Spleen (tissue), 11 donors: Measurements from ENCODE around the gene IPO4. TPM values are rescaled to one million over a fixed set of nuclear protein-coding genes. Genes with fewer than 3 reads are reported as not detected.
A peak's percentile ranks its signal among the peaks of the same experiment; 100 is the strongest.

Experiments used
- DNase-seq: peaks from one replicate; pipeline ENCODE4 v3.0.0-alpha.2; 2020
- H3K27ac ChIP-seq, 8 donors: fragments of 200-600 bp; sonication (generic) in 7 of 8; 1 replicate in 4 of 8; 2 replicates in 4 of 8; pipeline versions ENCODE4 v1.5.0 to v1.8.0; 2016 to 2021; ENCODE audit warnings: inconsistent platforms in 4 of 8, mild to moderate bottlenecking in 4 of 8, moderate library complexity in 1 of 8
- H3K27me3 ChIP-seq, 7 donors: fragments of 200-600 bp; sonication (generic) in 6 of 7; replicated peaks in 1 of 7; 1 replicate in 4 of 7; 2 replicates in 3 of 7; pipeline versions ENCODE4 v1.5.0 to v1.8.0; 2016 to 2021; ENCODE audit warnings: inconsistent platforms in 3 of 7, mild to moderate bottlenecking in 1 of 7
- H3K36me3 ChIP-seq, 6 donors: fragments of 200-600 bp; sonication (generic) in 5 of 6; 1 replicate in 4 of 6; 2 replicates in 2 of 6; pipeline versions ENCODE4 v1.5.0 to v1.8.0; 2016 to 2021; ENCODE audit warnings: inconsistent platforms in 2 of 6
- H3K4me1 ChIP-seq, 6 donors: fragments of 200-600 bp; sonication (generic) in 5 of 6; 1 replicate in 3 of 6; 2 replicates in 3 of 6; pipeline versions ENCODE4 v1.5.0 to v1.8.0; 2016 to 2021; ENCODE audit warnings: inconsistent platforms in 3 of 6
- H3K4me3 ChIP-seq, 8 donors: fragments of 200-600 bp; sonication (generic) in 7 of 8; 1 replicate in 4 of 8; 2 replicates in 4 of 8; pipeline versions ENCODE4 v1.5.0 to v1.8.0; 2016 to 2021; ENCODE audit warnings: inconsistent platforms in 4 of 8, mild to moderate bottlenecking in 4 of 8, moderate library complexity in 2 of 8
- H3K9me3 ChIP-seq, 8 donors: fragments of 200-600 bp; sonication (generic) in 7 of 8; 1 replicate in 4 of 8; 2 replicates in 4 of 8; pipeline versions ENCODE4 v1.5.0 to v1.8.0; 2016 to 2021; ENCODE audit warnings: inconsistent platforms in 4 of 8
- CTCF ChIP-seq, 11 experiments: fragments of 200-600 bp in 7 of 11; fragments of 450-650 bp in 4 of 11; sonication (generic) in 4 of 11; IDR thresholded peaks in 8 of 11; conservative IDR thresholded peaks in 3 of 11; 1 replicate in 7 of 11; 2 replicates in 4 of 11; pipeline versions ENCODE4 v1.4.0 to v1.8.0; 2016 to 2021; ENCODE audit warnings: antibody characterized with exemption in 11 of 11, inconsistent platforms in 4 of 11, mild to moderate bottlenecking in 1 of 11
- POLR2A ChIP-seq, 3 donors: fragments of 450-650 bp; IDR thresholded peaks; one replicate each; pipeline ENCODE4 v1.5.1; 2017; ENCODE audit warnings: antibody characterized with exemption in 3 of 3, mild to moderate bottlenecking in 1 of 3
- POLR2AphosphoS5 ChIP-seq, 3 donors: sonication (generic); formaldehyde crosslinking; IDR thresholded peaks; one replicate each; pipeline ENCODE4 v1.5.1; 2017; ENCODE audit warnings: antibody characterized with exemption in 3 of 3
- WGBS, 5 donors: extraction: QIAGEN DNeasy Blood & Tissue Kit in 3 of 5; methylation state at CpG; one replicate each; pipeline versions ENCODE4 v1.1.5 to v1.1.7; 2013 to 2018; 5-methylcytosine and 5-hydroxymethylcytosine counted together
- intact Hi-C: fragments of 100-400 bp; cut with DNase I; formaldehyde crosslinking; loops from one replicate; pipeline ENCODE4 v1.15.0; 2023; ENCODE audit warnings: low total_unique reads
- polyA plus RNA-seq, 3 donors: library from polyadenylated mRNA; stranded (reverse); fragments of 200-250 nt; gene quantifications; one replicate each; pipeline ENCODE4 v1.2.1, GENCODE V29; 2013
- total RNA-seq, 7 donors: library from RNA; depleted of rRNA in 3 of 7; stranded (reverse); fragments of >200 nt in 3 of 7; fragmentation: NEBNext Ultra II Directional in 4 of 7; extraction: Animal tissue kit (Norgen Biotek cat#: 25700) in 4 of 7; gene quantifications; one replicate each; pipeline versions ENCODE4 v1.1.0 to v1.2.1, GENCODE V29; 2016 to 2021
- donor health status: healthy with polysubstance abuse.
- donor health status: DM: no; HTN: no; CAD: no; lungs with moderate emphysema.
- donor health status: DM: no; HTN: no; CAD: no.
- donor health status: Bipolar disorder and iron deficiency.
- donor health status: healthy.
- donor health status: DM: no; HTN: no; CAD: no.
- donor health status: DM: yes; HTN: yes; CAD: no.

The IPO4 gene
- total and polyA plus RNA-seq, 10 donors, result 10.0 to 49.7 (median 21.5) TPM

GRCh38 chr14:24177041-24177825 lies 11.4 kb downstream of the IPO4 start:
- TF ChIP-seq POLR2AphosphoS5 (IDR thresholded peaks at IDR 0.05) (no peak), POLR2A (IDR thresholded peaks at IDR 0.05) (no peak), CTCF (IDR thresholded peaks at IDR 0.05 in 8 of 11, conservative IDR thresholded peaks at IDR 0.05 in 3 of 11) (no peak)
- no peak overlapping the region for H3K4me3 ChIP-seq
- no peak overlapping the region for H3K27ac ChIP-seq
- H3K4me1 ChIP-seq, result peaks cover 2 to 11% (median 6%) of the 10 kb centered on the region in 6 donors
- H3K36me3 ChIP-seq, result peaks cover 2 to 100% (median 74%) of the 10 kb centered on the region in 6 donors
- WGBS, 5 donors, result 93 to 96% (median 93%) methylated on average over 10 to 12 of the region's 12 CpGs
- intact Hi-C loops, result no loop called here
- DNase-seq, result no peak
- H3K9me3 ChIP-seq, result no peaks in the 10 kb centered on the region
- no peaks in the 10 kb centered on the region for H3K27me3 ChIP-seq

GRCh38 chr14:24176599-24176998 lies 12.0 kb downstream of the IPO4 start:
- DNase-seq, result no peak
- Histone ChIP-seq H3K27ac (no peak overlapping the region), H3K4me3 (no peak overlapping the region), H3K27me3 (no peaks in the 10 kb centered on the region), H3K9me3 (no peaks in the 10 kb centered on the region), H3K36me3 (peaks cover 2 to 95% (median 67%) of the 10 kb centered on the region in 6 donors), H3K4me1 (peaks cover 6 to 17% (median 12%) of the 10 kb centered on the region in 6 donors)
- intact Hi-C loops, result no loop called here
- 89 to 97% (median 94%) methylated on average over 5 of the region's 5 CpGs for WGBS, 5 donors
- TF ChIP-seq POLR2AphosphoS5 (IDR thresholded peaks at IDR 0.05) (peak in 1 of 3 donors; percentile 18), POLR2A (IDR thresholded peaks at IDR 0.05) (no peak)

- Histone ChIP-seq H3K27me3 (no peaks in the 10 kb centered on the region), H3K4me3 (peak overlapping the region in 4 of 8 donors; percentile 47 to 72 (median 53)), H3K27ac (peak overlapping the region in 2 of 8 donors; percentile 72 to 77), H3K4me1 (peaks cover 6 to 40% (median 26%) of the 10 kb centered on the region in 6 donors), H3K9me3 (no peaks in the 10 kb centered on the region), H3K36me3 (peaks cover 0 to 86% (median 51%) of the 10 kb centered on the region in 6 donors)
- DNase-seq, result no peak
- TF ChIP-seq CTCF (IDR thresholded peaks at IDR 0.05 in 8 of 11, conservative IDR thresholded peaks at IDR 0.05 in 3 of 11), result no peak
- peak in 1 of 3 donors; percentile 63 for TF ChIP-seq POLR2AphosphoS5 (IDR thresholded peaks at IDR 0.05)
- no peak for TF ChIP-seq POLR2A (IDR thresholded peaks at IDR 0.05)
- 67 to 89% (median 72%) methylated on average over 19 to 20 of the region's 20 CpGs for WGBS, 5 donors
- intact Hi-C loops, result no loop called here
Observed at GRCh38 chr14:24172871-24173281, 15.7 kb downstream of the IPO4 start.

GRCh38 chr14:24172261-24172860 lies 16.3 kb downstream of the IPO4 start:
- TF ChIP-seq CTCF (IDR thresholded peaks at IDR 0.05 in 8 of 11, conservative IDR thresholded peaks at IDR 0.05 in 3 of 11), result no peak
- TF ChIP-seq POLR2AphosphoS5 (IDR thresholded peaks at IDR 0.05), result no peak
- no peak for TF ChIP-seq POLR2A (IDR thresholded peaks at IDR 0.05)
- Histone ChIP-seq H3K4me3 (peak overlapping the region; percentile 34 to 72 (median 49)), H3K36me3 (peaks cover 0 to 86% (median 48%) of the 10 kb centered on the region in 6 donors), H3K27ac (peak overlapping the region in 5 of 8 donors; percentile 54 to 77 (median 67)), H3K4me1 (peaks cover 6 to 45% (median 28%) of the 10 kb centered on the region in 6 donors), H3K27me3 (no peaks in the 10 kb centered on the region), H3K9me3 (no peaks in the 10 kb centered on the region)
- 22 to 32% (median 30%) methylated on average over 26 to 30 of the region's 30 CpGs for WGBS, 5 donors
- DNase-seq, result no peak
- intact Hi-C loops, result no loop called here
